Adrenal gland (tissue), 12 donors: ENCODE results near the gene ATF5. TPM values are rescaled to one million over a fixed set of nuclear protein-coding genes. Genes with fewer than 3 reads are reported as not detected.
"Not testable (repeated sequence)": the region's sequence is repeated elsewhere in the genome, so short reads cannot be mapped to it uniquely, and the experiment has no call there.

Experiments used
- DNase-seq, 7 donors: peaks; one replicate each; pipeline ENCODE4 v3.0.0-alpha.2; 2019 to 2020
- H3K27ac ChIP-seq, 5 donors: fragments of 200-600 bp; sonication (generic) in 4 of 5; 1 replicate in 3 of 5; 2 replicates in 2 of 5; pipeline versions ENCODE4 v1.5.1 to v1.8.0; 2016 to 2020; ENCODE audit warnings: mild to moderate bottlenecking in 1 of 5
- H3K27me3 ChIP-seq: fragments of 200-600 bp; 2 replicates; pipeline ENCODE4 v1.8.0; 2021
- H3K36me3 ChIP-seq, 2 donors: fragments of 200-600 bp; replicated peaks in 1 of 2; 1 replicate in 1 of 2; 2 replicates in 1 of 2; pipeline versions ENCODE4 v1.5.1 to v1.8.0; 2018 to 2022
- H3K4me1 ChIP-seq, 2 donors: fragments of 200-600 bp; replicated peaks in 1 of 2; 1 replicate in 1 of 2; 2 replicates in 1 of 2; pipeline versions ENCODE4 v1.5.1 to v1.8.0; 2018 to 2021
- H3K4me3 ChIP-seq, 4 donors: fragments of 200-600 bp; sonication (generic) in 3 of 4; one replicate each; pipeline ENCODE4 v1.5.1; 2016 to 2018
- H3K9me3 ChIP-seq, 3 donors: fragments of 200-600 bp; sonication (generic) in 1 of 3; replicated peaks in 1 of 3; 1 replicate in 2 of 3; 2 replicates in 1 of 3; pipeline versions ENCODE4 v1.5.1 to v1.8.0; 2016 to 2021
- POLR2A ChIP-seq, 2 donors: fragments of 450-650 bp; IDR thresholded peaks; one replicate each; pipeline ENCODE4 v1.6.1; 2017; ENCODE audit warnings: antibody characterized with exemption in 2 of 2, mild to moderate bottlenecking in 2 of 2, moderate library complexity in 1 of 2
- WGBS, 4 donors: extraction: QIAGEN DNeasy Blood & Tissue Kit in 2 of 4; methylation state at CpG; one replicate each; pipeline versions ENCODE4 v1.1.5 to v1.1.7; 2013 to 2017; 5-methylcytosine and 5-hydroxymethylcytosine counted together
- intact Hi-C, 2 donors: fragments of 100-400 bp; cut with DNase I; formaldehyde crosslinking; loops; one replicate each; pipeline versions ENCODE4 v1.14.1 to v1.15.0; 2022 to 2023
- polyA plus RNA-seq, 3 donors: library from polyadenylated mRNA; stranded (reverse); fragments of 200-250 nt in 2 of 3; fragments of 350-450 nt in 1 of 3; fragmentation: Illumina TruSeq in 1 of 3; extraction: RNeasy Lipid Tissue Mini Kit (QIAGEN cat#74804) in 1 of 3; gene quantifications; one replicate each; pipeline ENCODE4 v1.2.3, GENCODE V29; 2013 to 2014
- total RNA-seq, 9 donors: library from RNA; depleted of rRNA in 4 of 9; stranded (reverse); fragments of >200 nt in 4 of 9; fragments of 120-200 nt in 1 of 9; fragmentation: NEBNext Ultra II Directional in 1 of 9; extraction: Animal tissue kit (Norgen Biotek cat#: 25700) in 1 of 9; gene quantifications; one replicate each; pipeline versions ENCODE4 v1.1.0 to v1.2.4, GENCODE V29; 2013 to 2023
- TF ChIP-seq, protein P1 (sequence below), 6 experiments: fragments of 450-650 bp in 4 of 6; fragments of 200-600 bp in 2 of 6; sonication (generic) in 1 of 6; IDR thresholded peaks; 1 replicate in 5 of 6; 2 replicates in 1 of 6; pipeline versions ENCODE4 v1.5.1 to v1.8.0; 2016 to 2021; ENCODE audit warnings: antibody characterized with exemption in 6 of 6, mild to moderate bottlenecking in 2 of 6, moderate library complexity in 1 of 6
- donor health status: healthy with polysubstance abuse.
- donor health status: Bipolar disorder and iron deficiency.
- donor health status: DM: yes; HTN: yes; CAD: no.
- donor health status: DM: no; HTN: no; CAD: no.
- donor health status: DM: no; HTN: no; CAD: no.
- donor health status: DM: yes; HTN: yes; CAD: no.

The ATF5 gene
- total and polyA plus RNA-seq, 12 donors: 14.3 to 114 (median 62.2) TPM

DNA sequence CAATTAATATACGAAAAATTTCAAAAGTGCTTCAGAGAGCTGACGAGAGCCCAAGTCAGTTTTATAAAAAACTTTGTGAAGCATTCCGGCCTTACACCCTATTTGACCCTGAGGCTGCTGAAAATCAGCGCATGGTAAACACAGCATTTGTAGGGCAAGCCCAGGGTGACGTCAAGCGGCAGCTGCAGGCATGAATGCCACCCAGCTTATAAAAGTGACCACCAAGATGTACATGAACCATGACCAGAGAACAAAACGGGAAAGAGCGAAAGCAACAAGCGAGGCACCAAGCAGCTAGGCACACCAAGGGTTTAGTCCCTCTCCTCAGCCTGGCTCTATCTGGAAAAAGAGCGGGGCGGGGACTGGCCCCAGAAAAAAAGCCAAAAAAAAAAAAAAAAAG lies 25.9 kb downstream of the ATF5 start:
- Histone ChIP-seq H3K9me3 (no peaks in the 10 kb centered on the region), H3K27me3 (no peaks in the 10 kb centered on the region), H3K4me1 (peaks cover 50 to 72% of the 10 kb centered on the region in 2 donors), H3K27ac (peak overlapping the region; percentile 50 to 91 (median 85)), H3K36me3 (peaks cover 0 to 5% of the 10 kb centered on the region in 2 donors), H3K4me3 (peak overlapping the region in 1 of 4 donors; percentile 53)
- intact Hi-C loops: no loop called here
- DNase-seq: peak in 6 of 7 donors; percentile 42 to 75 (median 70)
- 23 to 26% (median 24%) methylated on average over 11 of the region's 11 CpGs for WGBS, 4 donors
- peak in 1 of 2 donors; percentile 24 for TF ChIP-seq POLR2A (IDR thresholded peaks at IDR 0.05)
- TF ChIP-seq, protein P1, sequence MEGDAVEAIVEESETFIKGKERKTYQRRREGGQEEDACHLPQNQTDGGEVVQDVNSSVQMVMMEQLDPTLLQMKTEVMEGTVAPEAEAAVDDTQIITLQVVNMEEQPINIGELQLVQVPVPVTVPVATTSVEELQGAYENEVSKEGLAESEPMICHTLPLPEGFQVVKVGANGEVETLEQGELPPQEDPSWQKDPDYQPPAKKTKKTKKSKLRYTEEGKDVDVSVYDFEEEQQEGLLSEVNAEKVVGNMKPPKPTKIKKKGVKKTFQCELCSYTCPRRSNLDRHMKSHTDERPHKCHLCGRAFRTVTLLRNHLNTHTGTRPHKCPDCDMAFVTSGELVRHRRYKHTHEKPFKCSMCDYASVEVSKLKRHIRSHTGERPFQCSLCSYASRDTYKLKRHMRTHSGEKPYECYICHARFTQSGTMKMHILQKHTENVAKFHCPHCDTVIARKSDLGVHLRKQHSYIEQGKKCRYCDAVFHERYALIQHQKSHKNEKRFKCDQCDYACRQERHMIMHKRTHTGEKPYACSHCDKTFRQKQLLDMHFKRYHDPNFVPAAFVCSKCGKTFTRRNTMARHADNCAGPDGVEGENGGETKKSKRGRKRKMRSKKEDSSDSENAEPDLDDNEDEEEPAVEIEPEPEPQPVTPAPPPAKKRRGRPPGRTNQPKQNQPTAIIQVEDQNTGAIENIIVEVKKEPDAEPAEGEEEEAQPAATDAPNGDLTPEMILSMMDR (IDR thresholded peaks at IDR 0.05): no peak

- peak in 2 of 7 donors; percentile 16 to 28 for DNase-seq
- peak overlapping the region; percentile 50 to 91 (median 85) for H3K27ac ChIP-seq
- H3K36me3 ChIP-seq: no peaks in the 10 kb centered on the region
- H3K4me3 ChIP-seq: peak overlapping the region in 1 of 4 donors; percentile 53
- peak in 1 of 2 donors; percentile 23 for TF ChIP-seq POLR2A (IDR thresholded peaks at IDR 0.05)
- TF ChIP-seq, protein P1 (IDR thresholded peaks at IDR 0.05): no peak
- H3K27me3 ChIP-seq: no peaks in the 10 kb centered on the region
- WGBS, 4 donors: 29 to 41% (median 34%) methylated on average over 9 of the region's 9 CpGs
- intact Hi-C loops: no loop called here
- H3K4me1 ChIP-seq: peaks cover 50 to 68% of the 10 kb centered on the region in 2 donors
- H3K9me3 ChIP-seq: no peaks in the 10 kb centered on the region
Observed at GRCh38 chr19:49956115-49956495, 27.1 kb downstream of the ATF5 start.

DNA sequence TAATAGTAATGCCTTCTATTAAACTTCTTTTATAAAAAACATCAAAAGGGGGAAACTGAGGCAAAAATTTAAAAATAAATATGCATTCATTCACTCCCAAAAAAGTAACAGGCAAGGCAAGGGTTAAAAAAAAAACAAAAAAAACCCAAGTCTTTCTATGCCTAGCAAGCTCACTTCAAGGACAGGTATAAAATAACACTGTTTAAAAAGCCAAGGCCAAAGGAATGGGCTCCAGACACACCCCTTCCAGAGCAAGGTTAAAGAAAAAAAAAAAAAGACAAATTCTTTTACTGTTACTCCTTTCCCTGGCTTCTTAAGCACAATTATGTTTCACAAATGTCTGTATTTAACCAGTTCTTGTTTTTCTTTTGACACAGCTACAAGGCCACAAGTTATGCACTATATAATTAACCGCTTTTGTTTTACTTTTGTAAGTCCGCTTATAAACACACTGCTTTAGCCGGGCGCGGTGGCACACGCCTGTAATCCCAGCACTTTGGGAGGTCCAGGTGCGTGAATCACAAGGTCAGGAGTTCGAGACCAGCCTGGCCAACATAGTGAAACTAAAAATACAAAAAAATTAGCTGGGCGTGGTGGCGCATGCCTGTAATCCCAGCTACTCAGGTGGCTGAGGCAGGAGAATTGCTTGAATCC lies 28.4 kb downstream of the ATF5 start:
- TF ChIP-seq, protein P1 (IDR thresholded peaks at IDR 0.05): no peak
- peak in 1 of 2 donors; percentile 1 for TF ChIP-seq POLR2A (IDR thresholded peaks at IDR 0.05)
- Histone ChIP-seq H3K27ac (peak overlapping the region; percentile 39 to 91 (median 70)), H3K27me3 (no peaks in the 10 kb centered on the region), H3K4me3 (peak overlapping the region in 3 of 4 donors; percentile 5 to 53 (median 23)), H3K36me3 (no peaks in the 10 kb centered on the region), H3K9me3 (no peaks in the 10 kb centered on the region), H3K4me1 (peaks cover 39 to 55% of the 10 kb centered on the region in 2 donors)
- WGBS, 4 donors: 36 to 54% (median 43%) methylated on average over 10 of the region's 10 CpGs
- DNase-seq: peak in 2 of 7 donors; percentile 38 to 41
- intact Hi-C loops: no loop called here

- Histone ChIP-seq H3K4me1 (peaks cover 33 to 47% of the 10 kb centered on the region in 2 donors), H3K4me3 (peak overlapping the region in 2 of 4 donors; percentile 5 to 53), H3K27ac (peak overlapping the region in 4 of 5 donors; percentile 4 to 91 (median 78))
- intact Hi-C loops, H3K27me3 ChIP-seq, H3K36me3 ChIP-seq, H3K9me3 ChIP-seq: not testable (repeated sequence)
- TF ChIP-seq POLR2A (IDR thresholded peaks at IDR 0.05): peak in 1 of 2 donors; percentile 3
- DNase-seq: peak in 1 of 7 donors; percentile 38
- 26 to 35% (median 30%) methylated on average over 5 to 9 of the region's 9 CpGs for WGBS, 4 donors
Observed at GRCh38 chr19:49958144-49958543, 29.1 kb downstream of the ATF5 start.

- WGBS, 4 donors: 49 to 69% (median 64%) methylated on average over 6 to 13 of the region's 13 CpGs
- H3K9me3 ChIP-seq, intact Hi-C loops, H3K36me3 ChIP-seq, H3K27me3 ChIP-seq, H3K4me3 ChIP-seq: not testable (repeated sequence)
- peak in 1 of 7 donors; percentile 15 for DNase-seq
- Histone ChIP-seq H3K4me1 (peaks cover 29 to 43% of the 10 kb centered on the region in 2 donors), H3K27ac (peak overlapping the region in 1 of 5 donors; percentile 70)
Observed at GRCh38 chr19:49958596-49958995, 29.6 kb downstream of the ATF5 start.

GRCh38 chr19:49959892-49960291 lies 30.9 kb downstream of the ATF5 start:
- WGBS, 4 donors: 51% methylated on average over 2 of the region's 12 CpGs; no CpG with 5 or more reads in 3 of the 4 donors
- intact Hi-C loops, DNase-seq: not testable (repeated sequence)

DNA sequence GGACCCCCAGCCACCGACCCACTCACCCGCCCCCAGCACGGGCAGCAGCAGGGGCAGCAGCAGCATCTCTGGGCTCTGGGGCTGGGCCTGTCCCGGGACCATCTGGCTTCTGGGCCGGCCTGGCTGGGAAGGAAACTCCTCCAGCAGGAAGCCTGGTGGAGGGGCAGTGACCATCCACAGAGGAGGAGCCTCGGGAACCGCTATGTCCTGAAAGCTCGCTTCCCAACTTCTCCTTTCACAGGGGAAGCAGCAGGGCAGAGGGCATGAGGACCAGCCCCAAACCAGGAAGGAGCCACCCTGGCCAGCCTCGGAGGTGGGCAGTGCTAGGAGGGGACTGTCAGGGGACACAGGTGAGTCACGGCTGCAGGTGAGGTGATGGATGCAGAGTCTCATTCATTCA lies 32.0 kb downstream of the ATF5 start, which contains the start of gene SIGLEC11:
TSS of gene SIGLEC11 (minus strand) at position 193 of the 400 bp plus-strand sequence. CDS start at position 102, 91 bp downstream.
- intact Hi-C loops, H3K27me3 ChIP-seq, H3K4me3 ChIP-seq, H3K9me3 ChIP-seq, H3K36me3 ChIP-seq, H3K27ac ChIP-seq: not testable (repeated sequence)
- WGBS, 4 donors: 60 to 80% (median 72%) methylated on average over 2 to 5 of the region's 10 CpGs
- peaks cover 6 to 19% of the 10 kb centered on the region in 2 donors for H3K4me1 ChIP-seq
- DNase-seq: peak in 1 of 7 donors; percentile 10

More at GRCh38 chr19:49959892-49960291, 30.9 kb downstream of the ATF5 start:
- H3K4me3 ChIP-seq, H3K27ac ChIP-seq, H3K9me3 ChIP-seq, H3K36me3 ChIP-seq, H3K27me3 ChIP-seq: not testable (repeated sequence)
- H3K4me1 ChIP-seq: peaks cover 16 to 30% of the 10 kb centered on the region in 2 donors
